HG03558 (cell line): ENCODE measurements around the gene EP400.
A peak's percentile ranks its signal among the peaks of the same experiment; 100 is the strongest.

ENCODE experiments used
- ATAC-seq: cut with Tn5 transposase; IDR thresholded peaks from one replicate; pipeline ENCODE4 v1.9.1; 2021; ENCODE audit warnings: moderate number of reproducible peaks; ENCODE audit not compliant: unreplicated experiment; ENCODE audit errors: extremely low read depth

The EP400 gene

DNA sequence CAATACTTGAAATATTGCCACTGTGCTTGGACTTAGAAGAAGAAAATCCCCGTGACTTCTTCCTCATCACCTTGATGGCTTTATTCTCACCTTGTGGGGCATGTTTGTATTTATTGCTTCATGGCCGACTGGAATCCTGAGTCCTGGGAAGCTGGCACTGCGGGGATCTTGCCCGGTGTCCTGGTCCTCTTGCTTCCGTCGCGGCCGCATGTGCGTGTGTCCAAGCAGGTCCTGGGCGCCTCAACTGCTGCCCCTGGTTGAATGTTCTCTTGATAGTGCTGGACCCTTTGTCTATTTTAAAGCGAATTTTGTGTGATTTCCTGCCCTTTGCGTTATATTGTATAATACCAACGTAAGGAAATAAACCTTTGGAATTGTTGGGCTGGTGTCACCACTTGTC lies 27.0 kb upstream of the EP400 start:
- no peak for ATAC-seq

DNA sequence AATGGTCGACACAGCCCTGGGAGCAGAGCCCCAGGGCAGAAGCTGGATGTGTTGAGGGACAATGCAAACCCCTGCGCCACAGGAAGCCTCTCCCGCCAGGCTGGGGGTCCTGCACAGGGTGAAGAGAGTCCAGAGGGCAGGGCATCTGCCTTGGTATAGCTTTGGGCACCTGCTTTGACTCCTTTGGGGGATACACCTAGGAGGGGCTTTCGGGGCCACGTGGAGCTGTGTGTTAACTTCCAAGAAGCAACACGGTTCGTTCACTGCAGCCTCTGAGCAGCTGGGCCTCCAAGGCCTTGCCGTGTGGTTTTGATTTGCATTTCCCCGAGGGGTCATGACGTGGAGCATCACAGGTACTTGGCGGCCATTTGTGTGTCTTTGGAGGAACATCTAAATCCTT lies 26.5 kb upstream of the EP400 start:
- ATAC-seq, result peak; percentile 63

- ATAC-seq, result no peak
These were observed 22.3 kb upstream of the EP400 start for GRCh38 chr12:131927110-131928079.

DNA sequence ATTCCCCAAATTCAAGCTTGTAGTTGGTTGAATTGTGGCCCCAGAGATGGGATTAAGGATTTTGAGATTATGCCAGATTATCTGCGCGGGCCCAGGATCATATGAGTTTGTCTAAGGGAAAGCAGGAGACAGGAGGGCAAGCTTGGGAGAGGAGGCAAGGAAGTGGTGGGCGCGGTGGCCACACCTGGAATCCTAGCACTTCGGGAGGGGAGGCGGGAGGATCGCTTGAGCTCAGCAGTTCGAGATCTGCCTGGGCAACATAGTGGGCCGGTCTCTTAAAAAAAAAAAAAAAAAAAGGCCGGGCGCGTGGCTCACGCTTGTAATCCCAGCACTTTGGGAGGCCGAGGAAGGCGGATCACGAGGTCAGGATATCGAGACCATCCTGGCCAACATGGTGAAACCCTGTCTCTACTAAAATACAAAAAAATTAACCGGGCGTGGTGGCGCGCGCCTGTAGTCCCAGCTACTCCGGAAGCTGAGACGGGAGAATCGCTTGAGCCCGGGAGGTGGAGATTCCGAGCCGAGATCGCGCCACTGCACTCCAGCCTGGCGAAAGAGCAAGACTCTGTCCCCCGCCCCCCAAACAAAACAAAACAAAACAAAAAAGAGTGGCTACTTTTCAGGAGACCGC lies 21.5 kb upstream of the EP400 start:
- ATAC-seq, result no peak

DNA sequence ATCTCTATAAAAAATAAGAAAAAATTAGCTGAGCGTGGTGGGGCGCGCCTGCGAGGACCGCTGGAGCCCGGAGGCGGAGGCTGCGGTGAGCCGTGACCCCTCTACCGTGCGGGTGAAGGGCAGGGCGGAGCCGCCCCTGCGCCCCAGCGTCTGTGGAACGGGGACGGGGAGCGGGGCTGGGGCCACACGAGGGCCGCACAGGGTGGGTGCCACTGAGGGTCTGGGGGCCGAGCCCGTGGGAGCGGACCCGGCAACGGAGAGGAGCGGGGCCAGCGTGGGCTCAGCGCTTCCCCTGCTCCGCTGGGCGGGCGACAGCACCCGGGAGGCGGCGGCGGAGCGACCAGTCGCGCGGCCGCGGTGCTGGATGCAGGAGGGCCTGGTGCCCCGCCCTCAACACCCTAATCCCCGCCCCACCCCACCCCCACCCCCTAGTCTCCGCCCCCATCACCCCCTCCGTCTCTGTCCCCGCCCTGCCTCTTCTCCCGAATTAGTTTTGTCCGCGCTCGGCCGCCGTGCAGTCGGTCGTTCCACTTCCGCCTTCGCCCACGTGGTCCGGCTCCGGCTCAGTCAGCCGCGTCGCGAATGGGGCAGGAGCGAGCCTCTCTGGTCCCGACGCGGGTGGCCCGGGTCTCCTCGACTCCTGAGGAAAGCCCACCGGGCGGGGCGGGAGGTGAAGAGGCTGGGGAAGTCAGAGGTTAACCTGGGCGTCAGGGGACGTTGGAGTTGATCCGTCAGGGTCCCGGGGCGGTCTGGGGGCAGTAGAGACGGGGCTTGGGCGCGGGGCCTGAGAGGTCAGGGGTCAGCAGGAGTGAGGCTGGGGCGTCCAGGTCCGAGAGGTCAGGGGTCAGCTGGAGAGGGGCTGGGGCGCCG lies 20.8 kb upstream of the EP400 start, which contains the start of gene PUS1:
Gene PUS1 (plus strand): TSS at position 566 of the 870 bp plus-strand sequence. CDS start 447 bp downstream, outside the sequence.
- ATAC-seq, result peak; percentile 57

GRCh38 chr12:131929581-131930456 lies 19.9 kb upstream of the EP400 start:
- no peak for ATAC-seq

- no peak for ATAC-seq
These were observed 19.2 kb upstream of the EP400 start for GRCh38 chr12:131930510-131930909.

DNA sequence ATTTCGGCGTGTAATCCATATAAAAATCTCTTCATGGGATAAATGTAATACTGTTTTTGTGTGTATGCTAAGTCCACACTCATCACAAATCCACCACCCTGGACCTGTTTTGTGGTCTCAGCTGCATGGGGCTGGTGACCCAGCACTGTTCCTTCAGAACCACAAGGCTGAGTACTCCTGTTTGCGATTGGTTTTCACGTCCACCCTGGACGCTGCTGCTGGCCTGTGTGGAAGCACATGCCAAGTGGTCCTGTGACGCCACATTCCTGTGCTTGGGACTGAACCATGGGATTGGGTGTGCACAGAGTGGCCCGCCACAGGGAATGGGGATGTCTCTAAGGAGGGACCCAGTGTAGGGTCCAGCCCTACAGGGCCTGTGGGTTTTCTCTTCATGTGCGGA lies 16.4 kb upstream of the EP400 start:
- no peak for ATAC-seq

DNA sequence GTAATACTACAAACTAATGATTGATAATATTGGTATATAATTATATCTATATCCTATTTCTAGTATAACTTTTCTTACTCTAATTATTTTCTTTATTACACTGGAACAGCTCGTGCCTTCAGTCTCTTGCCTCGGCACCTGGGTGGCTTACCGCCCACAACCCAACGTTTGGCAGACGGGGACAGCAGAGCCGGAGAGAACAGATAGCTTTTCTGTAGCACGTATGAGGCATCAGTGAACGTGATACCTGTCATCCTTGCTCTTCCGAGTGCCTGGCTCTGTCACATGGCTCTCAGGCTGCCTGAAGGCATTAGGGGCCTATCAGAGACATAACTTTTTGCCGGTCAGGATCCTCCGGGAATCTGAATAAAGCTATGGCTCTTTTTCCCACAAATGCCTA lies 15.2 kb upstream of the EP400 start:
- no peak for ATAC-seq

- no peak for ATAC-seq
These were observed 11.7 kb upstream of the EP400 start for GRCh38 chr12:131938082-131938481.

GRCh38 chr12:131939007-131939406 lies 10.7 kb upstream of the EP400 start:
- ATAC-seq, result no peak

- ATAC-seq, result no peak
These were observed 9.6 kb upstream of the EP400 start for GRCh38 chr12:131940141-131940547.

- ATAC-seq, result no peak
These were observed 8.4 kb upstream of the EP400 start for GRCh38 chr12:131941116-131941986.

GRCh38 chr12:131941987-131942341 lies 7.8 kb upstream of the EP400 start:
- ATAC-seq, result no peak

GRCh38 chr12:131942671-131943070 lies 7.1 kb upstream of the EP400 start:
- ATAC-seq, result no peak

GRCh38 chr12:131943389-131943788 lies 6.4 kb upstream of the EP400 start:
- no peak for ATAC-seq

GRCh38 chr12:131943876-131944275 lies 5.9 kb upstream of the EP400 start:
- ATAC-seq, result no peak

- ATAC-seq, result no peak
These were observed 5.0 kb upstream of the EP400 start for GRCh38 chr12:131944601-131945251.
